Measurements from ENCODE around the gene RASSF8. TPM values are rescaled to one million over a fixed set of nuclear protein-coding genes. Genes with fewer than 3 reads are reported as not detected.

Gene RASSF8
- total RNA-seq, 1 donor from 2014 or later: 77.0 TPM

DNA sequence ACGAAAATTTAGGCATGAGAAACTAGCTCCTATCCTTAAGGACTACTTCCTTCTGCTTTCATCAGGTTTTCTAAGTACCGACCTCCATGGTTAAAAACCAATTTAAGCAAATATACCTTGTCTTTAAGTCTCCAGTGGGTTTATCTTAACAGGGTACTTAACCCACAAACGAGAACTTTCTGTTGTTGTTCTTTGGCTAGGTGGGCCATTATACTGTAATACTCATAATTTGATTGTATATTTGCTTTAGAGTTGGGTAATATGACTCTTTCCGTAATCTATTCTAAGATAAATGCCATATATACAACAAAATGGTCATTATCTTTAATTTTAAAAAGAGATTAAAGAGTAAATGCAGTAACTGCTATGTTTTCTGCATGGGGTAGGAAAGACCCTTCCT is 21.6 kb downstream of the RASSF8 start:
- Mint-ChIP-seq H3K4me3 (no peak overlapping the region), H3K27me3 (ENCODE audit: insufficient read depth, low read depth) (peaks cover 2% of the 10 kb centered on the region), H3K9me3 (peaks cover 10% of the 10 kb centered on the region), H3K27ac (no peak overlapping the region), H3K36me3 (peaks cover 14% of the 10 kb centered on the region), H3K4me1 (peaks cover 22% of the 10 kb centered on the region)
- Histone ChIP-seq H3K4me1 (peaks cover 74% of the 10 kb centered on the region), H3K27me3 (no peaks in the 10 kb centered on the region), H3F3A (ENCODE audit: low read depth) (peaks cover 30% of the 10 kb centered on the region), H3K9me3 (ENCODE audit: low read depth) (no peaks in the 10 kb centered on the region), H3K27ac (no peak overlapping the region), H4K20me1 (ENCODE audit: low read depth) (peaks cover 18% of the 10 kb centered on the region), H2AFZ (replicated peaks) (no peak overlapping the region), H3K79me2 (ENCODE audit: low read depth) (peaks cover 100% of the 10 kb centered on the region), H3K36me3 (no peaks in the 10 kb centered on the region), H3K4me3 (no peak overlapping the region), H3K9ac (no peak overlapping the region), H3K4me2 (peak overlapping the region; percentile 61)
- no peak for DNase-seq (ENCODE audit: low spot score)
- no peak for TF ChIP-seq EZH2phosphoT487 (IDR thresholded peaks at IDR 0.05)
- TF ChIP-seq EZH2 (IDR thresholded peaks at IDR 0.05): no peak
- TF ChIP-seq, protein P1, sequence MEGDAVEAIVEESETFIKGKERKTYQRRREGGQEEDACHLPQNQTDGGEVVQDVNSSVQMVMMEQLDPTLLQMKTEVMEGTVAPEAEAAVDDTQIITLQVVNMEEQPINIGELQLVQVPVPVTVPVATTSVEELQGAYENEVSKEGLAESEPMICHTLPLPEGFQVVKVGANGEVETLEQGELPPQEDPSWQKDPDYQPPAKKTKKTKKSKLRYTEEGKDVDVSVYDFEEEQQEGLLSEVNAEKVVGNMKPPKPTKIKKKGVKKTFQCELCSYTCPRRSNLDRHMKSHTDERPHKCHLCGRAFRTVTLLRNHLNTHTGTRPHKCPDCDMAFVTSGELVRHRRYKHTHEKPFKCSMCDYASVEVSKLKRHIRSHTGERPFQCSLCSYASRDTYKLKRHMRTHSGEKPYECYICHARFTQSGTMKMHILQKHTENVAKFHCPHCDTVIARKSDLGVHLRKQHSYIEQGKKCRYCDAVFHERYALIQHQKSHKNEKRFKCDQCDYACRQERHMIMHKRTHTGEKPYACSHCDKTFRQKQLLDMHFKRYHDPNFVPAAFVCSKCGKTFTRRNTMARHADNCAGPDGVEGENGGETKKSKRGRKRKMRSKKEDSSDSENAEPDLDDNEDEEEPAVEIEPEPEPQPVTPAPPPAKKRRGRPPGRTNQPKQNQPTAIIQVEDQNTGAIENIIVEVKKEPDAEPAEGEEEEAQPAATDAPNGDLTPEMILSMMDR (IDR thresholded peaks at IDR 0.05): no peak

- Histone ChIP-seq H3F3A (ENCODE audit: low read depth) (peaks cover 25% of the 10 kb centered on the region), H3K36me3 (no peaks in the 10 kb centered on the region), H3K9me3 (ENCODE audit: low read depth) (no peaks in the 10 kb centered on the region), H3K27ac (no peak overlapping the region), H3K4me3 (no peak overlapping the region), H3K9ac (no peak overlapping the region), H4K20me1 (ENCODE audit: low read depth) (peaks cover 29% of the 10 kb centered on the region), H2AFZ (replicated peaks) (no peak overlapping the region), H3K27me3 (no peaks in the 10 kb centered on the region), H3K4me2 (no peak overlapping the region), H3K4me1 (peaks cover 70% of the 10 kb centered on the region), H3K79me2 (ENCODE audit: low read depth) (peaks cover 100% of the 10 kb centered on the region)
- Mint-ChIP-seq H3K27me3 (ENCODE audit: insufficient read depth, low read depth) (peaks cover 2% of the 10 kb centered on the region), H3K27ac (no peak overlapping the region), H3K36me3 (peaks cover 18% of the 10 kb centered on the region), H3K4me1 (peaks cover 26% of the 10 kb centered on the region), H3K4me3 (no peak overlapping the region), H3K9me3 (peaks cover 12% of the 10 kb centered on the region)
- TF ChIP-seq EZH2 (IDR thresholded peaks at IDR 0.05) (no peak), EZH2phosphoT487 (IDR thresholded peaks at IDR 0.05) (no peak)
- TF ChIP-seq, protein P1 (IDR thresholded peaks at IDR 0.05): no peak
- no peak for DNase-seq (ENCODE audit: low spot score)
Measured at GRCh38 chr12:25981597-25981996, 23.1 kb downstream of the RASSF8 start.

GRCh38 chr12:25982416-25982815 is 23.9 kb downstream of the RASSF8 start:
- Histone ChIP-seq H3K4me3 (no peak overlapping the region), H3K4me2 (no peak overlapping the region), H3K36me3 (no peaks in the 10 kb centered on the region), H3K4me1 (peaks cover 62% of the 10 kb centered on the region), H3K27ac (no peak overlapping the region), H4K20me1 (ENCODE audit: low read depth) (peaks cover 31% of the 10 kb centered on the region), H3K9me3 (ENCODE audit: low read depth) (no peaks in the 10 kb centered on the region), H2AFZ (replicated peaks) (no peak overlapping the region), H3F3A (ENCODE audit: low read depth) (peaks cover 17% of the 10 kb centered on the region), H3K27me3 (no peaks in the 10 kb centered on the region), H3K9ac (no peak overlapping the region), H3K79me2 (ENCODE audit: low read depth) (peaks cover 100% of the 10 kb centered on the region)
- Mint-ChIP-seq H3K9me3 (peaks cover 16% of the 10 kb centered on the region), H3K4me1 (peaks cover 18% of the 10 kb centered on the region), H3K27me3 (ENCODE audit: insufficient read depth, low read depth) (peaks cover 2% of the 10 kb centered on the region), H3K4me3 (no peak overlapping the region), H3K27ac (no peak overlapping the region), H3K36me3 (peaks cover 22% of the 10 kb centered on the region)
- no peak for DNase-seq (ENCODE audit: low spot score)
- no peak for TF ChIP-seq EZH2phosphoT487 (IDR thresholded peaks at IDR 0.05)
- TF ChIP-seq, protein P1 (IDR thresholded peaks at IDR 0.05): no peak
- no peak for TF ChIP-seq EZH2 (IDR thresholded peaks at IDR 0.05)
